ENCODE results near the gene EID3.

Gene EID3

DNA sequence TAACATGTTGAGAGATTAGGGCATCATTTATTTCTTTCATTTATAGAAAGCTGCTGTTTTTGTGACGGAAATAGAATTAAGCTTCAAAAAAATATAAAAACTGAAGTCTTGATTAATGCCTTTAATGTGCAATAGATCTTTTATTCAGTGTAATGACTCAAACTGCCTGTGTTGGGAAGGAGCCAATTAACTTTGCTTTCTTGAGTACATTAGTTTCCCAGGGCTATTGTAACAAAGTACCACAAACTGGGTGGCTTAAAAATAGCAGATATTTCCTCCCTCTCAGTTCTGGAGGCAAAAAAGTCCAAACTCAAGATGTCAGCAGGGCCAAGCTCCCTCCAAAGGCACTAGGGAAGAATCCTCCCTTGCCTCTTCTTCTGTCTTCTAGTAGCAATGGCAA, 36.6 kb downstream of the EID3 start:
- DNase-seq (ENCODE audit: low spot score) = no peak

DNA sequence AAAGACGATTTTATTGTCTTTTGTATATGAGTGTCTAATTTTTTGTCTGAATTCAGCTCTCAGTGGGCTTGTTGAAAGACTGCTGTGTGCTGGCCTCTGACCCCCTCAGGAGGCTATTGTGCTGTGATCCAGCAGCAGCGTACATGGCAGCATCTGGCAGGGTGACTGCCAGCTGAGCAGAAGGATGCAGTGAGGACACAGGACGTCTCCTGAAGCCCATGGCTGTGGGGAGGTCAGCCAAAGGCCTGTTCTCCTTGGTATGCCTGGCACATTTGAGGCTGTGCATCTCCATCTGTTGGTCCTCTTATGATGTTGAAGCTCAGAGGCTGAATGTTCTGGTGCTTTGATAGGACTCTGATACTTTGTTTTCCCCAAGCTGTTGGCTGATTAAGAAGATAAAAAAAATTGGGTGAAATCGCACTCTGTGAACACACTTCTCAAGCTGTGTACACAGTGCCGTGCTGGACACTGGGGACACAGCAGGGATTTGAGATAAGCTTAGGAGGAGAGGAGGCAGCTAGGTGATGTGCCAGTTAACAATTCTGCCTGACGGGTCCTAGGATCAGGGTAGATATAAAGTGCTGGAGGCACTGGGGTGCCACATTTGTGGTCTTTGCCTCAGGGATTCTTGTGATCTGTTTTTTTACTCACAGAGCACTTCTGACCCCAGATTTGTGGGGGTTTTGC, 37.5 kb downstream of the EID3 start:
- DNase-seq (ENCODE audit: low spot score) = no peak

DNA sequence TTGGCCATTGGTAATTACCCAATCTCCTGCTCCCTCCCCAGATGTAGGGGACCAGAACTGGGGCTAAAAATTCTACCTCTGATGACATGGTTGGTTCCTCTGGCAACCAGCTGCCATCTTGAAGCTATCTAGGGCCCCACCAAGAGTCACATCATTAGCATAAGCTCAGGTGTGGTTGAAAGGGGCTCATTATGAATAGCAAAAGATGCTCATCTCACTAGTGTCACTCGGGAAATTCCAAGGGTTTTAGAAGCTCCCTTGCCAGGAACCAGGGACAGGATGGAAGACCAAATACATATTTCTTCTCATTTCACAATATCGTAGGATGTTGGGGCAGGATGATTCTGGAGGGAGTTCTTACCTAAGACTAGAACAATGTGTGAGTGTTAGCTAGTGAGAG, 38.6 kb downstream of the EID3 start:
- DNase-seq (ENCODE audit: low spot score) = no peak

DNA sequence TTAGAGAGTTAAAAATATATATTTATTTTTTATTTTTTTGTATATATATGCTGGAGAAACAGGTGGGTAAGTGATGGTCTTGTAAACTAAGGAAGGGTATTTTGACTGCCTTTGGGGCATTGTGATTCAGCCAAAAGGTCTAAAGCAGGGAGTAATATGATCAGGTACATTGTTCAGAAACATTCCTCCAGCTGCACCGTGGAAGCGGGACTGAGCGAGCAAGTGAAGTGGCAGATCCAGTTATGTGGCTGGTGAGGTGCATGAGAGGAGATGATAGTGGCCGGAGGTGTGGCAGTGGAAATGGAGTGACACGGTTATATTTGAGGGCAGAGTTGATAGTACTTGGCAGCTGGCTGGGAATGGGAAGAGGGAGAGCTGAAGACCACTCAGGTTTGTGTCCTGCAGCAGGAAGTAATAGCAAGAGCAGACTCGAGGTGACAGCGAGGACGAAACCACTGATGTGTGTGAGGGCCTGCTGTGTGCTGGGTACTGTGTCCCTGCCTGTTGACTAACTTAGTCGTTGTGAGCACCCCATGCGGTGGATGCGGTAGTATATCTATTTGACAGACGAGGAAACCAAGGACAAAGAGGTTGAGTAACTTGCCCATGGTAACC, 39.2 kb downstream of the EID3 start:
- no peak for DNase-seq (ENCODE audit: low spot score)

DNA sequence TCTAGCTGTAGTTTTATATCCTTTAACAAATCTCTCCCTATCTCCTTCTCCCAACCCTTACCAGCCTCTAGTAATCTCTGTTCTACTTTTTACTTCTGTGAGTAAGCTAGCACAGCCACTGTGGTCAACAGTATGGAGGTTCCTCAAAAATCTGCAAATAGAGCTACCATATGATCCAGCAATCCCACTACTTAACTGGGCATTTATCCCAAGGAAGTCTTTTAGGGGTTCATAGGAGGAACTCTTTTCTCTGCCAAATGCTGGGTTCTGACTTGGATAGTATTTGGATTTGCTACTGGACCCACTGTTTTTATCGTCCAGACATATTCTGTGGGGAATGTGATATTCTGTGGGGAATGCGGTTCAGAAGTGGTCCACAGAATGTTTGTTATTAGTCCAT, 41.1 kb downstream of the EID3 start:
- no peak for DNase-seq (ENCODE audit: low spot score)

GRCh38 chr12:104345234-104346066, 41.9 kb downstream of the EID3 start:
- DNase-seq (ENCODE audit: low spot score) = no peak

DNA sequence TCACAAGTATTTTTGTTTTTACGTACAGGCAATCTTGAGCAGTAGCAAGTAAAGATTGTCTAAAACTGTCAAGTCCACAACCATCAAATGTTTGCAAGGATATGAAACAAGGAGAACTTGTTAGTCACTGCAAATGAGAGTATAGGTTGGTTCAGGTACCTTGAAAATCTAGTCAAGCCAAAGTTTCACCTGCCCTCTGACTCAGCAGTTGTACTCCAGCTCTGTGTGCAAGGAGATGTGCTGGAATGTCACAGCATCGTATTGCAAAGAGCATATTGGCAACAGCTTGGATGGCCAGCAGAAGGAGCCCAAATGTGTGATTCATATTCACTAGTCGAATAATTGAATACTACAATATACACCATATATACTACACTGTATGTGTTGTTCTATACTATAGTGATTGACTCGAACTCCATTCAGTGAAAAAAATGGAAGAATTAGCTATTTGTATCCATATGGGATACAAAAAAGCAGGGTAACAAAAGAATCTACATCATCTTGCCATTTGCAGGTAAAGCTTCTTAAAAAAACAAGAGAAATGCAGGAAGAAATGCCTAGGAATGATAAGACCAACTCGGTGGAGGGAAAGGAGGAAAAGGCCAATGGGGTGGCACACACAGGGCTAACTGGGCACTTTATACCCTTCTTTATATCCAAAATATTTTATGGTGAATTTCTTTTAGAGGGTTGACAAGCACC, 44.0 kb downstream of the EID3 start:
- DNase-seq (ENCODE audit: low spot score) = no peak

DNA sequence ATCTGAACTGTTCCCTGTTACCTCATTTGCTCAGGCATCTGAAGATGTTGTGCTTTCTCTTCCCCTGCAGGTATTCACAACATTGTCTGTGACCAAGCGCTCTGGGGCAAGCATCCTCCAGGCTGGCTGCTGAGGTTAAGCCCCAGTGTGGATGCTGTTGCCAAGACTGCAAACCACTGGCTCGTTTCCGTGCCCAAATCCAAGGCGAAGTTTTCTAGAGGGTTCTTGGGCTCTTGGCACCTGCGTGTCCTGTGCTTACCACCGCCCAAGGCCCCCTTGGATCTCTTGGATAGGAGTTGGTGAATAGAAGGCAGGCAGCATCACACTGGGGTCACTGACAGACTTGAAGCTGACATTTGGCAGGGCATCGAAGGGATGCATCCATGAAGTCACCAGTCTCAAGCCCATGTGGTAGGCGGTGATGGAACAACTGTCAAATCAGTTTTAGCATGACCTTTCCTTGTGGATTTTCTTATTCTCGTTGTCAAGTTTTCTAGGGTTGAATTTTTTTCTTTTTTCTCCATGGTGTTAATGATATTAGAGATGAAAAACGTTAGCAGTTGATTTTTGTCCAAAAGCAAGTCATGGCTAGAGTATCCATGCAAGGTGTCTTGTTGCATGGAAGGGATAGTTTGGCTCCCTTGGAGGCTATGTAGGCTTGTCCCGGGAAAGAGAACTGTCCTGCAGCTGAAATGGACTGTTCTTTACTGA, 44.9 kb downstream of the EID3 start:
- DNase-seq (ENCODE audit: low spot score) = no peak

GRCh38 chr12:104348994-104349494, 45.5 kb downstream of the EID3 start:
- DNase-seq (ENCODE audit: low spot score) = no peak

GRCh38 chr12:104350211-104351056, 46.9 kb downstream of the EID3 start:
- no peak for DNase-seq (ENCODE audit: low spot score)

DNA sequence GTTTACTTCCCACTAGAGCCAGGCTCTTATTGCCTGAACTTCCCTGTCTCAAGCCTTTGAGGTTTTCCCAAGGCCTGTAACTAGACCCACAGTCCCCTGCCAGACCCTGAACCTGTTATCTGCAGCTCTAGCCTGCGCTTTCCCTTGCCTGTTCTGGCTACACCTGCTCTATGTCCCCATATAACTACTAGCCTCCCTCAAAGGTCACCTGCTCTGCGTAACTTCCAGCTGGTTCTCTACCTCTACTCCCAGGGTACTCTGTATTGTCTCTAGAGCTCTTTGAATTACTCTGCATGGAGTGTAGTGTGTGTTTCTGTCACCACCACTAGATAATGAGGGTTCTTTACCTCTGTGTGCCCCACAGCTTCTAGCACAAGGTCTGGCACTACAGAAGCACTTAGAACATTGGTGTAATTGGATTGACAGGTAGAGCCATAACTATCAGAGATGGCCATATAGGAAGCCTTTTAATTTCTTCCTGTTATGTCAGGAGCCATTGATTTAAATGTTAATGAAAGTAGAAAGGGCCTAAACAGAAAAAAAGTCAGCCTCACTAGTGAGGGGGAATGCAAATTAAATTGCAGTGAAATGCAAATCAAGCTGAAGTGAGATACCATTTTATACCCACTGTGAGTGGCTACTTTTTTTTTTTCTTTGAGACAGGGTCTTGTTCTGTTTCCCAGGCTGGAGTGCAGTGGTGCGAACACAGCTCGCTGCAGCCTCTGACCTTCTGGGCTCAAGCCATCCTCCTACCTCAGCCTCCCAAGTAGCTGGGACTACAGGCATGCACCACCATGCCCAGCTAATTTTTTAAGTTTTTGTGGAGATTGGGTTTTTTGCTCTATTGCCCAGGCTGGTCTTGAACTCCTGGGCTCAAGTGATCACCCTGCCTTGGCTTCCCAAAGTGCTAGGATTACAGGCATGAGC, 47.8 kb downstream of the EID3 start:
- no peak for DNase-seq (ENCODE audit: low spot score)

DNA sequence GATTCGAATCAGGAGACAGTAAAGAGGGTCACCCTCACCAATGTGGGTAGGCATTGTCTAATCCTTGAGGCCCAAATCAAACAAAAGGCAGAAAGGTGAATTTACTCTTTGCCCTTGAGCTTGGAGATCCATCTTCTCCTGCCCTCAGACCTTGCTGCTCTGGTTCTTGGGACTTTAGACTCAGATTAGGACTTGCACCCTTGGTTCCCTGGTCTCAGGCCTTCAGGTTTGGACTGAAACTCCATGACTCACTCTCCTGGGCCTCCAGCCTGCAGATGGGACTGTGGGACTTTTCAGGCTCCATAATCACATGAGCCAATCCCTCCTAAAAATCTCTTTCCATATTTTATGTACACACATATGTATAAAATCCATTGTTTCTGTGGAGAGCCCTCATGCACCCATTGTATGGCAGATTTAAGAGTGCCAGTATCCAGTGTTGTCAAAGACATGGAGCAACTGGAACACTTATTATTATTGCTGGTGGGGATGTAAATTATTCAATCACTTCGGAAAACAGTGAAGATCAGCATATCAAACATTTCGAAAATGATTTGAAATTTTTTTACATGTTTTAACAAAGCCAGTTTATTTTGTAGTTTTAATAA, 48.7 kb downstream of the EID3 start:
- no peak for DNase-seq (ENCODE audit: low spot score)

- DNase-seq (ENCODE audit: low spot score) = no peak
These were observed 49.8 kb downstream of the EID3 start for GRCh38 chr12:104353012-104353981.

DNA sequence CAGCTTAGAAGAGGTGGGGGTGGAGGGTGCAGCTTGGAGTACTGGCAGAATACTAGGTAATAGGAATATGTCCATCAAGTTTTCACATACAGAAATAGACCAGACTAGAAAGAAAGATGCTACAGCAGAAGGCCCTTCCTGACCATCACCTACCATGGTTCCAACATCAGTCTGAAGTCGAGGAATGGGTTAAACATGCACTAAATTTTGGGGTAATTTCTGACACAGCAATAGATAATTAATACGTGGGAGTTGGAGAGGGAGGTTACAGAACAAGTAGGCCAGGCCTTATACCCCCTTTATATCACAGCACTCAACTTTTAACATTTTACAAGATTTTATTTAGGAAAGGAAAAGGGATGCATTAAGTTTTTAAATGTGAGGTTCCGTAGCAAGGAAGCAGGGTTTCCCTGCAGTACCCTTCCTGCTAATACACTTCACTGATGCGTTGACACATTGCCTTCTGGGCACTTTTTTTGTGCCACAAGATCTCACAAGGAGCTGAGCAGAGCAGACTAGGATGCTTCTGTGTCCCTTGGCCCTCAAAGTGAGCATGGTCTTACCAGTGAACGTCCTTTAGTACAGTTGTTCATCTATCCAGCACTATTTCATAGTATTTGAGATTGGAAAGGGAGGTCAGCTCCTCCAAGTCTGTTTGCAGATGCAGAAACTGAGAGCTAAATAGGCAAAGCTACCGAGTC, 50.8 kb downstream of the EID3 start:
- DNase-seq (ENCODE audit: low spot score) = no peak
